Stomach (tissue), 4 donors: ENCODE data around the gene REEP2.

Source experiments
- CTCF ChIP-seq, 7 experiments: fragments of 450-650 bp in 4 of 7; fragments of 200-600 bp in 3 of 7; sonication (generic) in 3 of 7; IDR thresholded peaks; one replicate each; pipeline ENCODE4 v1.5.1; 2016 to 2019; ENCODE audit warnings: antibody characterized with exemption in 7 of 7, control low read depth in 2 of 7, mild to moderate bottlenecking in 1 of 7
- POLR2AphosphoS5 ChIP-seq, 3 donors: sonication (generic); formaldehyde crosslinking; IDR thresholded peaks; one replicate each; pipeline ENCODE4 v1.6.1; 2016; ENCODE audit warnings: antibody characterized with exemption in 3 of 3

GRCh38 chr5:138490648-138491283 lies 51.9 kb downstream of the REEP2 start:
- no peak for TF ChIP-seq CTCF (IDR thresholded peaks at IDR 0.05)
- TF ChIP-seq POLR2AphosphoS5 (IDR thresholded peaks at IDR 0.05): no peak
